Measurements from ENCODE around the gene CNBD2. TPM values are rescaled to one million over a fixed set of nuclear protein-coding genes. Genes with fewer than 3 reads are reported as not detected.
A peak's percentile ranks its signal among the peaks of the same experiment; 100 is the strongest.

Gene CNBD2
- total and polyA plus RNA-seq, 10 of the 15 experiments (the other 5 are each of a cell fraction or from before 2014, with no cell fraction given): 0.86 to 7.4 (median 4.6) TPM

DNA sequence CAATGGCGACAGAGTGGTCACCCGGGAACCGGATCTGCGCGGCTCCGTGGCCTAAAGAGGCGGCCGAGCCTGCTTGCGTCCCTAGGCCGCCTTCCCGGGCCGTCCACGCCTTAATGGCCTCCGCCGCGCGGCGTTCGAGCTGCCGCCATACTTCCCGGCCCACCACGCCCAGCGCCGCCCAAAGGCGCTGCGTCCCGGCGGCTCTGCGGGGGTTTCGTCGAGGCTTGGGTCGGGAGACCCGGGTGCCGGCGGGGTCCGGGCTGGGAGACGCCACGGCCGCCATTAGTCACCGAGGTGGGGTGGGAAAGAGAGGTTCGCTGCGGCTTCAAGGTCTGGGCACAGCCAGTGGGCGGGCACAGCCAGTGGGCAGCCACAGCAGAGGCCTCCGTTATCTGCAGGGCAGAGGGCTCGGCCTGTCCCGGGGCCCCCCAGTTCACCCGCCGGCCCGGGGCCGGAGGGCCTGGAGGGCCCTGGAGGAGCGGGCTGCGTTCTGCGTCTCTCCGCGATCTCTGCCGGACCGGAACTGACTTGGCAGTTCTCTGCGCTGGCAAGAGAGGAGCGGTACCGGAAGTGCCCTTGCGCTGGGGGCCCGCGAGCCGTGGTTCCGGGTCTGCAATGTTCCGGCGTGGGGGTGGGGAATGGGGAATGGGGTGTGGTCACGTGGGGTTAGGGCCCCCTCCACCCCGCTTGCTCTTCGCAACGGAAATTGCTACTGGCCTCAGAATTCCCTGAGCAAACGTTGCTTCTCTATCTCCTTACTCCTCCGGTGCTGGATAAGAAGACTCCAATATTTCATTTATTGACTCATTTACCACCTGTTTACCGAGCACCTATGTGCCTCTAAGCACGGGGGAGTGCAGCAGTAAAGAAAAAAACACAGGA lies 82.3 kb downstream of the CNBD2 start (continued):
- TF ChIP-seq, protein P1, sequence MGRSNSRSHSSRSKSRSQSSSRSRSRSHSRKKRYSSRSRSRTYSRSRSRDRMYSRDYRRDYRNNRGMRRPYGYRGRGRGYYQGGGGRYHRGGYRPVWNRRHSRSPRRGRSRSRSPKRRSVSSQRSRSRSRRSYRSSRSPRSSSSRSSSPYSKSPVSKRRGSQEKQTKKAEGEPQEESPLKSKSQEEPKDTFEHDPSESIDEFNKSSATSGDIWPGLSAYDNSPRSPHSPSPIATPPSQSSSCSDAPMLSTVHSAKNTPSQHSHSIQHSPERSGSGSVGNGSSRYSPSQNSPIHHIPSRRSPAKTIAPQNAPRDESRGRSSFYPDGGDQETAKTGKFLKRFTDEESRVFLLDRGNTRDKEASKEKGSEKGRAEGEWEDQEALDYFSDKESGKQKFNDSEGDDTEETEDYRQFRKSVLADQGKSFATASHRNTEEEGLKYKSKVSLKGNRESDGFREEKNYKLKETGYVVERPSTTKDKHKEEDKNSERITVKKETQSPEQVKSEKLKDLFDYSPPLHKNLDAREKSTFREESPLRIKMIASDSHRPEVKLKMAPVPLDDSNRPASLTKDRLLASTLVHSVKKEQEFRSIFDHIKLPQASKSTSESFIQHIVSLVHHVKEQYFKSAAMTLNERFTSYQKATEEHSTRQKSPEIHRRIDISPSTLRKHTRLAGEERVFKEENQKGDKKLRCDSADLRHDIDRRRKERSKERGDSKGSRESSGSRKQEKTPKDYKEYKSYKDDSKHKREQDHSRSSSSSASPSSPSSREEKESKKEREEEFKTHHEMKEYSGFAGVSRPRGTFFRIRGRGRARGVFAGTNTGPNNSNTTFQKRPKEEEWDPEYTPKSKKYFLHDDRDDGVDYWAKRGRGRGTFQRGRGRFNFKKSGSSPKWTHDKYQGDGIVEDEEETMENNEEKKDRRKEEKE (IDR thresholded peaks at IDR 0.05): no peak
- TF ChIP-seq FOXK2 (IDR thresholded peaks at IDR 0.05) (0 out of 2 replicates have a peak, but pooled peaks have one; percentile 33), TARDBP (IDR thresholded peaks at IDR 0.05; ENCODE audit: borderline replicate concordance) (peak; percentile 64; the same call in 1 of the 2 replicates), PAX8 (IDR thresholded peaks at IDR 0.05) (peak; percentile 25; the same call in 1 of the 2 replicates), ZBED1 (IDR thresholded peaks at IDR 0.05; ENCODE audit: borderline replicate concordance) (0 out of 2 replicates have a peak, but pooled peaks have one; percentile 61), CHD2 (IDR thresholded peaks at IDR 0.05; ENCODE audit: borderline replicate concordance, low read depth, low read length) (peak; percentile 93), SIN3A (IDR thresholded peaks at IDR 0.05; ENCODE audit: low read depth, low read length) (no peak; the same call in none of the 2 replicates)
- TF ChIP-seq, protein P2, sequence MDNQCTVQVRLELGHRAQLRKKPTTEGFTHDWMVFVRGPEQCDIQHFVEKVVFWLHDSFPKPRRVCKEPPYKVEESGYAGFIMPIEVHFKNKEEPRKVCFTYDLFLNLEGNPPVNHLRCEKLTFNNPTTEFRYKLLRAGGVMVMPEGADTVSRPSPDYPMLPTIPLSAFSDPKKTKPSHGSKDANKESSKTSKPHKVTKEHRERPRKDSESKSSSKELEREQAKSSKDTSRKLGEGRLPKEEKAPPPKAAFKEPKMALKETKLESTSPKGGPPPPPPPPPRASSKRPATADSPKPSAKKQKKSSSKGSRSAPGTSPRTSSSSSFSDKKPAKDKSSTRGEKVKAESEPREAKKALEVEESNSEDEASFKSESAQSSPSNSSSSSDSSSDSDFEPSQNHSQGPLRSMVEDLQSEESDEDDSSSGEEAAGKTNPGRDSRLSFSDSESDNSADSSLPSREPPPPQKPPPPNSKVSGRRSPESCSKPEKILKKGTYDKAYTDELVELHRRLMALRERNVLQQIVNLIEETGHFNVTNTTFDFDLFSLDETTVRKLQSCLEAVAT (IDR thresholded peaks at IDR 0.05): no peak; the same call in 1 of the 2 replicates
- TF ChIP-seq, protein P3, sequence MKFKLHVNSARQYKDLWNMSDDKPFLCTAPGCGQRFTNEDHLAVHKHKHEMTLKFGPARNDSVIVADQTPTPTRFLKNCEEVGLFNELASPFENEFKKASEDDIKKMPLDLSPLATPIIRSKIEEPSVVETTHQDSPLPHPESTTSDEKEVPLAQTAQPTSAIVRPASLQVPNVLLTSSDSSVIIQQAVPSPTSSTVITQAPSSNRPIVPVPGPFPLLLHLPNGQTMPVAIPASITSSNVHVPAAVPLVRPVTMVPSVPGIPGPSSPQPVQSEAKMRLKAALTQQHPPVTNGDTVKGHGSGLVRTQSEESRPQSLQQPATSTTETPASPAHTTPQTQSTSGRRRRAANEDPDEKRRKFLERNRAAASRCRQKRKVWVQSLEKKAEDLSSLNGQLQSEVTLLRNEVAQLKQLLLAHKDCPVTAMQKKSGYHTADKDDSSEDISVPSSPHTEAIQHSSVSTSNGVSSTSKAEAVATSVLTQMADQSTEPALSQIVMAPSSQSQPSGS (IDR thresholded peaks at IDR 0.05; ENCODE audit: low read length): no peak
- TF ChIP-seq, protein P4, sequence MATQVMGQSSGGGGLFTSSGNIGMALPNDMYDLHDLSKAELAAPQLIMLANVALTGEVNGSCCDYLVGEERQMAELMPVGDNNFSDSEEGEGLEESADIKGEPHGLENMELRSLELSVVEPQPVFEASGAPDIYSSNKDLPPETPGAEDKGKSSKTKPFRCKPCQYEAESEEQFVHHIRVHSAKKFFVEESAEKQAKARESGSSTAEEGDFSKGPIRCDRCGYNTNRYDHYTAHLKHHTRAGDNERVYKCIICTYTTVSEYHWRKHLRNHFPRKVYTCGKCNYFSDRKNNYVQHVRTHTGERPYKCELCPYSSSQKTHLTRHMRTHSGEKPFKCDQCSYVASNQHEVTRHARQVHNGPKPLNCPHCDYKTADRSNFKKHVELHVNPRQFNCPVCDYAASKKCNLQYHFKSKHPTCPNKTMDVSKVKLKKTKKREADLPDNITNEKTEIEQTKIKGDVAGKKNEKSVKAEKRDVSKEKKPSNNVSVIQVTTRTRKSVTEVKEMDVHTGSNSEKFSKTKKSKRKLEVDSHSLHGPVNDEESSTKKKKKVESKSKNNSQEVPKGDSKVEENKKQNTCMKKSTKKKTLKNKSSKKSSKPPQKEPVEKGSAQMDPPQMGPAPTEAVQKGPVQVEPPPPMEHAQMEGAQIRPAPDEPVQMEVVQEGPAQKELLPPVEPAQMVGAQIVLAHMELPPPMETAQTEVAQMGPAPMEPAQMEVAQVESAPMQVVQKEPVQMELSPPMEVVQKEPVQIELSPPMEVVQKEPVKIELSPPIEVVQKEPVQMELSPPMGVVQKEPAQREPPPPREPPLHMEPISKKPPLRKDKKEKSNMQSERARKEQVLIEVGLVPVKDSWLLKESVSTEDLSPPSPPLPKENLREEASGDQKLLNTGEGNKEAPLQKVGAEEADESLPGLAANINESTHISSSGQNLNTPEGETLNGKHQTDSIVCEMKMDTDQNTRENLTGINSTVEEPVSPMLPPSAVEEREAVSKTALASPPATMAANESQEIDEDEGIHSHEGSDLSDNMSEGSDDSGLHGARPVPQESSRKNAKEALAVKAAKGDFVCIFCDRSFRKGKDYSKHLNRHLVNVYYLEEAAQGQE (IDR thresholded peaks at IDR 0.05; ENCODE audit: low read depth, low read length): no peak

Data from GM12878 (cell line).